HUES6 (cell line): ENCODE measurements around the gene CSK.

Source experiments
- H3K27ac ChIP-seq: 2 replicates; pipeline ENCODE4 v1.7.0; 2013; ENCODE audit warnings: low read depth, mild to moderate bottlenecking, low read length, inconsistent platforms
- H3K27me3 ChIP-seq: 2 replicates; pipeline ENCODE4 v1.6.1; 2013; ENCODE audit warnings: low read length; ENCODE audit not compliant: control insufficient read depth, insufficient read depth
- H3K36me3 ChIP-seq: 2 replicates; pipeline ENCODE4 v1.6.1; 2013; ENCODE audit warnings: low read length; ENCODE audit not compliant: control insufficient read depth, insufficient read depth
- H3K4me1 ChIP-seq: 2 replicates; pipeline ENCODE4 v1.6.1; 2013; ENCODE audit warnings: low read length; ENCODE audit not compliant: control insufficient read depth, insufficient read depth
- H3K4me3 ChIP-seq: 2 replicates; pipeline ENCODE4 v1.5.1; 2013; ENCODE audit warnings: low read depth, low read length
- H3K9ac ChIP-seq: one replicate; pipeline ENCODE4 v1.6.1; 2013; ENCODE audit warnings: mild to moderate bottlenecking, low read length
- H3K9me3 ChIP-seq: 2 replicates; pipeline ENCODE4 v1.6.1; 2013; ENCODE audit warnings: low read depth, low read length; ENCODE audit not compliant: control insufficient read depth, insufficient read depth

Gene CSK

GRCh38 chr15:74773329-74773728 lies 8.6 kb upstream of the CSK start:
- H3K27ac ChIP-seq = no peak overlapping the region; the same call in 1 of the 2 replicates
- no peaks in the 10 kb centered on the region for H3K36me3 ChIP-seq
- peak overlapping the region; percentile 58 for H3K9ac ChIP-seq
- no peak overlapping the region for H3K4me3 ChIP-seq
- peaks cover 49% of the 10 kb centered on the region for H3K4me1 ChIP-seq
- H3K27me3 ChIP-seq = peaks cover 4% of the 10 kb centered on the region; the same call in 1 of the 2 replicates
- no peaks in the 10 kb centered on the region for H3K9me3 ChIP-seq

GRCh38 chr15:74773731-74774252 lies 8.1 kb upstream of the CSK start:
- H3K9ac ChIP-seq = peak overlapping the region; percentile 58

GRCh38 chr15:74775132-74775562 lies 6.7 kb upstream of the CSK start:
- Histone ChIP-seq H3K4me1 (peaks cover 52% of the 10 kb centered on the region), H3K9me3 (no peaks in the 10 kb centered on the region), H3K9ac (no peak overlapping the region), H3K36me3 (no peaks in the 10 kb centered on the region), H3K27me3 (peaks cover 4% of the 10 kb centered on the region; the same call in 1 of the 2 replicates), H3K27ac (no peak overlapping the region), H3K4me3 (no peak overlapping the region)

More at GRCh38 chr15:74773731-74774252, 8.1 kb upstream of the CSK start:
- Histone ChIP-seq H3K36me3 (no peaks in the 10 kb centered on the region), H3K27me3 (peaks cover 4% of the 10 kb centered on the region; the same call in 1 of the 2 replicates), H3K9me3 (no peaks in the 10 kb centered on the region), H3K27ac (no peak overlapping the region; the same call in 1 of the 2 replicates), H3K4me1 (peaks cover 52% of the 10 kb centered on the region), H3K4me3 (no peak overlapping the region)

- H3K9ac ChIP-seq = no peak overlapping the region
These were observed 6.0 kb upstream of the CSK start for GRCh38 chr15:74775894-74776293.

GRCh38 chr15:74776821-74777768 lies 4.8 kb upstream of the CSK start:
- H3K27me3 ChIP-seq = peaks cover 15% of the 10 kb centered on the region
- H3K4me1 ChIP-seq = peaks cover 60% of the 10 kb centered on the region
- peak overlapping the region; percentile 55 for H3K9ac ChIP-seq
- H3K36me3 ChIP-seq = no peaks in the 10 kb centered on the region
- H3K4me3 ChIP-seq = no peak overlapping the region
- H3K27ac ChIP-seq = no peak overlapping the region; the same call in 1 of the 2 replicates
- no peaks in the 10 kb centered on the region for H3K9me3 ChIP-seq

More at GRCh38 chr15:74775894-74776293, 6.0 kb upstream of the CSK start:
- no peaks in the 10 kb centered on the region for H3K36me3 ChIP-seq
- H3K9me3 ChIP-seq = no peaks in the 10 kb centered on the region
- H3K4me1 ChIP-seq = peaks cover 59% of the 10 kb centered on the region
- H3K4me3 ChIP-seq = no peak overlapping the region
- H3K27ac ChIP-seq = no peak overlapping the region
- peaks cover 8% of the 10 kb centered on the region for H3K27me3 ChIP-seq

- Histone ChIP-seq H3K4me1 (peaks cover 60% of the 10 kb centered on the region), H3K4me3 (no peak overlapping the region), H3K9me3 (no peaks in the 10 kb centered on the region), H3K27me3 (peaks cover 15% of the 10 kb centered on the region), H3K9ac (peak overlapping the region; percentile 55), H3K36me3 (no peaks in the 10 kb centered on the region), H3K27ac (no peak overlapping the region)
These were observed 3.9 kb upstream of the CSK start for GRCh38 chr15:74777769-74778598.

GRCh38 chr15:74778599-74778970 lies 3.3 kb upstream of the CSK start:
- Histone ChIP-seq H3K9ac (no peak overlapping the region), H3K36me3 (no peaks in the 10 kb centered on the region), H3K27me3 (peaks cover 15% of the 10 kb centered on the region), H3K4me3 (no peak overlapping the region), H3K27ac (no peak overlapping the region), H3K4me1 (peaks cover 60% of the 10 kb centered on the region), H3K9me3 (no peaks in the 10 kb centered on the region)

- Histone ChIP-seq H3K9me3 (no peaks in the 10 kb centered on the region), H3K9ac (no peak overlapping the region), H3K27ac (no peak overlapping the region), H3K4me3 (no peak overlapping the region), H3K36me3 (no peaks in the 10 kb centered on the region), H3K27me3 (peaks cover 15% of the 10 kb centered on the region), H3K4me1 (peaks cover 58% of the 10 kb centered on the region)
These were observed 2.7 kb upstream of the CSK start for GRCh38 chr15:74779162-74779648.

- Histone ChIP-seq H3K36me3 (no peaks in the 10 kb centered on the region), H3K27me3 (peaks cover 15% of the 10 kb centered on the region), H3K9me3 (no peaks in the 10 kb centered on the region), H3K27ac (no peak overlapping the region), H3K4me1 (peaks cover 58% of the 10 kb centered on the region), H3K4me3 (peak overlapping the region; percentile 70), H3K9ac (no peak overlapping the region)
These were observed 1.1 kb upstream of the CSK start for GRCh38 chr15:74780523-74781430.
